KMS-11 (cell line): ENCODE results near the gene PTPN6.
A peak's percentile ranks its signal among the peaks of the same experiment; 100 is the strongest.

Source experiments
- H2AFZ ChIP-seq: fragments of 200-600 bp; sonication (generic); 2 replicates; pipeline ENCODE4 v1.6.1; 2016; ENCODE audit warnings: antibody characterized with exemption, mixed run types, low read depth
- H3K27ac ChIP-seq: fragments of 200-600 bp; sonication (generic); 2 replicates; pipeline ENCODE4 v1.6.1; 2016; ENCODE audit warnings: mild to moderate bottlenecking, mixed run types
- H3K27me3 ChIP-seq: fragments of 200-600 bp; sonication (generic); 2 replicates; pipeline ENCODE4 v1.6.1; 2017; ENCODE audit warnings: mild to moderate bottlenecking, low read depth, mixed run types, moderate library complexity; ENCODE audit not compliant: insufficient read depth
- H3K36me3 ChIP-seq: fragments of 200-600 bp; sonication (generic); 2 replicates; pipeline ENCODE4 v1.6.1; 2017; ENCODE audit warnings: mild to moderate bottlenecking, mixed run types; ENCODE audit not compliant: insufficient read depth
- H3K4me1 ChIP-seq: fragments of 200-600 bp; sonication (generic); 2 replicates; pipeline ENCODE4 v1.6.1; 2016; ENCODE audit warnings: mild to moderate bottlenecking, low read depth, mixed run types; ENCODE audit not compliant: poor library complexity, severe bottlenecking
- H3K4me2 ChIP-seq: fragments of 200-600 bp; sonication (generic); 2 replicates; pipeline ENCODE4 v1.7.0; 2016; ENCODE audit warnings: mild to moderate bottlenecking, mixed run types
- H3K4me3 ChIP-seq: fragments of 200-600 bp; sonication (generic); IDR thresholded peaks from 2 replicates; pipeline ENCODE4 v1.6.1; 2017; ENCODE audit warnings: low read depth, low read length, mixed read lengths; ENCODE audit not compliant: insufficient read depth
- H3K79me2 ChIP-seq: fragments of 200-600 bp; sonication (generic); 2 replicates; pipeline ENCODE4 v1.6.1; 2016; ENCODE audit warnings: low read depth, mixed run types; ENCODE audit not compliant: insufficient read depth
- H3K9ac ChIP-seq: fragments of 200-600 bp; sonication (generic); 2 replicates; pipeline ENCODE4 v1.6.1; 2016; ENCODE audit warnings: mild to moderate bottlenecking, mixed run types
- H4K20me1 ChIP-seq: fragments of 200-600 bp; sonication (generic); 2 replicates; pipeline ENCODE4 v1.6.1; 2016; ENCODE audit warnings: mild to moderate bottlenecking, mixed run types; ENCODE audit not compliant: insufficient read depth
- TF ChIP-seq, protein P1 (sequence below): fragments of 200-600 bp; sonication (generic); conservative IDR thresholded peaks from 2 replicates; pipeline ENCODE4 v1.6.1; 2017; ENCODE audit warnings: low read depth, mild to moderate bottlenecking, antibody characterized with exemption, low read length, moderate library complexity, mixed read lengths

PTPN6 gene

DNA sequence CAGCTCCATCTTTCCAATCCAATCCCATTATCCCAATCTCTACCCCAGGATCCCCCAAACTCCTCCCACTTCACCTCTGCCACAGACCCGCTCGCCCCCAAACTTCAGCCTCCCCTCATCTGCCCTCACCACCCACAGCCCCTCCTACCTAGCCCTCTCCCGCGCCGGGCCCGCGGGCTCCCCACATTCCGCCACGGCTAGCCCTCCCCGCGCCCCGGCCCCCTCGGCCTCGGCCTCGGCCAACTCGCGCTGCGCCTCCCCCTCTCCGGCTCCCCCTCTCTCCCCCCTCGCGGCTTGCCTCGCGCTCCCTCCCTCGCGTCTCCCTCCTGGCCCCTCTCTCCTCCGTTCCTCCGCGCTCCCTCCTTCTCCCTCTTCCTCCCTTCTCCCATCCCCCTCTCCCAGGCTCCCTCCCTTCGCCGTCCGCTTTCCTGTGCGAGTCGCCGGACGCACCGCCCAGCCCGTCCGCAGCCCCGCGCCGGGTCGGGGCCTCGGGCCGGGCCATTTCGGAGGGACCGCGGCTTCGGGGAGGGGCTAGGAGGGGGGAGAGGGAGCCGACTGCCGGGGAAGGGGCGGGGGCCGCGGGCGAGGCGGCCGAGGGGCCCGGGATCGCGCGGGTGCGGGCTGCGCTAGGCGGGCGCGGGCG lies 23.7 kb upstream of the PTPN6 start, which contains the start of gene ATN1:
TSS of gene ATN1 (plus strand) at position 581 of the 643 bp plus-strand sequence. CDS start 6,043 bp downstream, outside the sequence.
- H4K20me1 ChIP-seq = no peaks in the 10 kb centered on the region
- peak within 1 kb of the TSS; percentile 89 for H3K4me2 ChIP-seq
- no peaks in the 10 kb centered on the region for H3K27me3 ChIP-seq
- H3K36me3 ChIP-seq = no peaks in the 10 kb centered on the region
- H3K27ac ChIP-seq = peak within 1 kb of the TSS; percentile 50
- H3K4me3 ChIP-seq = no peak within 1 kb of the TSS
- TF ChIP-seq, protein P1, sequence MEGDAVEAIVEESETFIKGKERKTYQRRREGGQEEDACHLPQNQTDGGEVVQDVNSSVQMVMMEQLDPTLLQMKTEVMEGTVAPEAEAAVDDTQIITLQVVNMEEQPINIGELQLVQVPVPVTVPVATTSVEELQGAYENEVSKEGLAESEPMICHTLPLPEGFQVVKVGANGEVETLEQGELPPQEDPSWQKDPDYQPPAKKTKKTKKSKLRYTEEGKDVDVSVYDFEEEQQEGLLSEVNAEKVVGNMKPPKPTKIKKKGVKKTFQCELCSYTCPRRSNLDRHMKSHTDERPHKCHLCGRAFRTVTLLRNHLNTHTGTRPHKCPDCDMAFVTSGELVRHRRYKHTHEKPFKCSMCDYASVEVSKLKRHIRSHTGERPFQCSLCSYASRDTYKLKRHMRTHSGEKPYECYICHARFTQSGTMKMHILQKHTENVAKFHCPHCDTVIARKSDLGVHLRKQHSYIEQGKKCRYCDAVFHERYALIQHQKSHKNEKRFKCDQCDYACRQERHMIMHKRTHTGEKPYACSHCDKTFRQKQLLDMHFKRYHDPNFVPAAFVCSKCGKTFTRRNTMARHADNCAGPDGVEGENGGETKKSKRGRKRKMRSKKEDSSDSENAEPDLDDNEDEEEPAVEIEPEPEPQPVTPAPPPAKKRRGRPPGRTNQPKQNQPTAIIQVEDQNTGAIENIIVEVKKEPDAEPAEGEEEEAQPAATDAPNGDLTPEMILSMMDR = no peak
- H3K79me2 ChIP-seq = peaks cover 20% of the 10 kb centered on the region; the same call in 1 of the 2 replicates
- H3K4me1 ChIP-seq = peaks cover 36% of the 10 kb centered on the region
- peak within 1 kb of the TSS; percentile 82 for H2AFZ ChIP-seq
- H3K9ac ChIP-seq = peak within 1 kb of the TSS; percentile 86

DNA sequence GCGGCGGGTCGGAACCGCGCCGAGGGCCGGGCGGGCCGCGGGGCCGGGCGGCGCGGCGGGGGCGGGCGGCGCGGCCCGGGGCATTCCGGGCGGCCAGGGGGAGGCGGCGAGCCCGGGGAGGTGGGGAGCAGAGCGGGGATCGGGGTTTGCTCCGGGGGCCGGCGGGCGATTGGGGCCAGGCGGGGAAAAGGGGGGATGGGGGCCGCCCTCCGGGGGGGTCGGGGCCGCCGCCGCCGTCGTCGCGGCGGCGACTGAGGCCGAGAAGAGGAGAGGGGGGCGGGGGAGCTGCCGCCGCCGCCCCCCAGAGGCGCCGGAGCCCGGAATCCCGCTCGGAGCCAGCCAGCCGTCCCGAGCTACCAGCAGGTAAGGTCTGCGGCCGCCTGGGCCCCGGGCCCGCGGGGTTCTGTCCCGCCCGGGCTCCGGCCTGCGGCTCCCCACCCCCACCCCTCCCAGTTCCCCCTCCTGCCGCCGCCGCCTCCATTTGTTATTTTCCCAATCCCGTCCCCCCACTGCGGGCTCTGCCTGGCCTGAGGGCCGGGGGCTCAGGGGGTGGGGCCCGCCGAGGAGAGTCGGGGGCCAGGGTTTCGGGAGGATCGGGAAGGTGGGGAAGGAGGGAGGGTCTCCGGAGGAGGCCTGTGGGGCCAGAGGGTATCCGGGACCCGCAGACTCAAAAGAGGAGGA lies 23.0 kb upstream of the PTPN6 start:
- no peak overlapping the region for H2AFZ ChIP-seq
- peak overlapping the region; percentile 86 for H3K9ac ChIP-seq
- no peaks in the 10 kb centered on the region for H4K20me1 ChIP-seq
- peaks cover 35% of the 10 kb centered on the region for H3K4me1 ChIP-seq
- H3K4me2 ChIP-seq = peak overlapping the region; percentile 78
- H3K79me2 ChIP-seq = peaks cover 20% of the 10 kb centered on the region; the same call in 1 of the 2 replicates
- no peak overlapping the region for H3K27ac ChIP-seq
- no peak overlapping the region for H3K4me3 ChIP-seq
- TF ChIP-seq, protein P1 = no peak
- no peaks in the 10 kb centered on the region for H3K27me3 ChIP-seq
- H3K36me3 ChIP-seq = no peaks in the 10 kb centered on the region

DNA sequence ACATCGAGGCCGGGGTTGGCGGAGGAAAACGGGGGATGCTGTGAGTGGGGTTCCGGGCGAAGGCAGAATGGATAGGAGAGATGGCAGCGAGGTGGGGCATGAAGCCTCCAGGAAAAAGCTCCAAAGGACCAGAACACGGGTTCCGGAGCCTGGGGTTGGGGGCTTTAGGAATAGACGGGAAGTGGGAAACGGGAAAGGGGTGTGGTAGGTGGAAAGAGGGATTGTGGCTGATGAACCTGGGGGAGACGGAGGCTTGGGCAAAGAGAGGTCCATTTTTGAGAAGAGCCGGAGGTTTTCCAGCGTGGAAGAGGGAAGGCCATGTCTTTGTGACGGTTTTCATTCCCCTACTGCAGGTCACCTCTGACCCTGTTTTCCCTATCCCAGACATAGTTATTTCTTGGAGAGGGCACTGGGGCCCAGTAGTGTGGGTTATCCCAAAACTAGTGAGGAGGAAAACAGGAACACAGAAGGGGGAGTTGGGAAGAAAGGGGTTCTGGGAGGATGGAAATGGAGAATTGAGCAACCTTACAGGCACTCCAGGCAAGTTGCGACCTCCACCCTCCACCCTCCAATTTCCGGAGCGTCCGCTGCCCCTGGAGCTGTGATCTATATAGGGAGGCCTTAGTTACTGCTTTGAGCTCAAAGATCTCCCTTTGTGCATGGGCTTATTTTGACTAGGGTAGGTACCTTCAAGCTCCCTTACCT lies 22.3 kb upstream of the PTPN6 start:
- H3K27me3 ChIP-seq = no peaks in the 10 kb centered on the region
- H3K4me2 ChIP-seq = peak overlapping the region; percentile 78
- no peaks in the 10 kb centered on the region for H4K20me1 ChIP-seq
- no peaks in the 10 kb centered on the region for H3K36me3 ChIP-seq
- H3K79me2 ChIP-seq = peaks cover 20% of the 10 kb centered on the region; the same call in 1 of the 2 replicates
- H3K9ac ChIP-seq = peak overlapping the region; percentile 56
- no peak overlapping the region for H3K4me3 ChIP-seq
- no peak overlapping the region for H3K27ac ChIP-seq
- TF ChIP-seq, protein P1 = no peak
- H2AFZ ChIP-seq = no peak overlapping the region
- H3K4me1 ChIP-seq = peaks cover 35% of the 10 kb centered on the region

DNA sequence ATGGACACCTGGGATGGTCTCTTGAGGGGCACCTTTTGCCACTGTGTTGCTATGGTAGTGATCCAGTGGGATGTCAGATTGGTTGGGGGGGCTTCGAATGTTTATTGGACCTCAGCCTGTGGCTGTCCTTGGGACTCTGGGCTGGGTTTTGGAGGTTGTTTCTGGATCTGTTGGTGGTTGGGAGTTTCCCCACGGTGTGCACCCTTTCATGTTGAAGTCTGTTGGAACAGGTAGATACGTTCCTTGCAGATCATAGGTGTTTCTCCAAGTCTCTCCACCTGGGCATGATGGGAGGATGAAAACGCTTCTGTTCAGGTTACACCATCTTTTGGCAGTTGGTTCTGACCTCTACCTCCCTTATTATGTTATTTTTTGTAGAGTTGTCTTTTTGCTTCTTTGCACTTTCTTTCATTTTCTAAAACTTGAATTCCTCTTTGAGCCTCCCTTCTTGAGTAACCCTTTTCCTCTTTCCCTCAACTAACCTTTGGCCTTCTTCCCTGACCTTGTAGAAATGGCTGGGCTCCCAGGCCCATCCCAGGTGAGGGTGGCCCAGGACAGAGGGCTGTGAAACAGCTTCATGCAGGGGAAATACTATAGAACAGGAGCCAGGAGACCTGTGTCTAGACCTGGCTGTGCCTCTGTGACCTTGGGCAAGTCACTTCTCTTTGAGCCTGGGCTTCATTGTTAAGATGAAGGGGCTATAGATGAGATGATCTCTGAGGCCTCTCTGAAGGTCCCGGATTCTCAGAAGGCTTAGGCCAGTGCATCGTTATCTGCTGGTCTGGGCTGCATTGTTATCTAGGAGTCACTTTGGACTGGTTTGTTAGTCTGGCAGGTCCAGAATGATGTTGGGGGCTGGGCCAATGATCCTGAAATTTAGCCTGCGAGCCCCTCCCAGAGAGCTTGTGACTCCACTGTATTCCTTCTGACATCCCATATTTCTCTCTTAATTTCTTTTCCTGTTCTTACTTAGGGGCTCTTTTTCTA lies 21.4 kb upstream of the PTPN6 start:
- Histone ChIP-seq H3K4me2 (peak overlapping the region; percentile 78), H2AFZ (no peak overlapping the region), H3K27me3 (no peaks in the 10 kb centered on the region), H3K36me3 (no peaks in the 10 kb centered on the region), H4K20me1 (no peaks in the 10 kb centered on the region), H3K4me1 (peaks cover 31% of the 10 kb centered on the region), H3K27ac (no peak overlapping the region), H3K4me3 (no peak overlapping the region), H3K9ac (no peak overlapping the region), H3K79me2 (peaks cover 20% of the 10 kb centered on the region; the same call in 1 of the 2 replicates)
- TF ChIP-seq, protein P1 = no peak
